H1 (cell line): Measurements from ENCODE around the gene BEST3. TPM values are rescaled to one million over a fixed set of nuclear protein-coding genes. Genes with fewer than 3 reads are reported as not detected.

Experiments
- CTCF ChIA-PET: fragments of 300-600 bp; sonication (Branson Sonifier 250); formaldehyde crosslinking; loops from one replicate; lab custom pipeline; 2021; ENCODE audit not compliant: partially characterized antibody; lab: Charles Lee
- POLR2A ChIA-PET: fragments of 300-600 bp; sonication (Branson Sonifier 250); formaldehyde crosslinking; loops from one replicate; lab custom pipeline; 2021; ENCODE audit warnings: inconsistent platforms; ENCODE audit not compliant: partially characterized antibody; lab: Charles Lee
- DNase-seq, 2 experiments: peaks; one replicate each; pipeline versions ENCODE4 v3.0.0 to v3.0.0-alpha.2; 2010 to 2022; ENCODE audit warnings: low spot score in 2 of 2, low read depth in 1 of 2, mixed read lengths in 1 of 2
- FAIRE-seq: peaks from 2 replicates; lab custom pipeline; 2011; peaks lifted over from hg19 to GRCh38; lab: Jason Lieb, UNC
- H2AFZ ChIP-seq: 2 replicates; pipeline ENCODE4 v1.8.1; 2012; ENCODE audit warnings: low read length, inconsistent platforms
- H2AK5ac ChIP-seq: 2 replicates; pipeline ENCODE4 v1.6.1; 2013; ENCODE audit warnings: low read depth, low read length
- H2BK120ac ChIP-seq: replicated peaks from 2 replicates; pipeline ENCODE3; 2013; ENCODE audit warnings: low read depth, low read length, inconsistent platforms
- H2BK12ac ChIP-seq: 2 replicates; pipeline ENCODE4 v1.6.1; 2013; ENCODE audit warnings: low read depth, low read length
- H2BK15ac ChIP-seq: 2 replicates; pipeline ENCODE4 v1.6.1; 2013; ENCODE audit warnings: low read length
- H2BK20ac ChIP-seq: 2 replicates; pipeline ENCODE4 v1.6.1; 2013; ENCODE audit warnings: low read length
- H2BK5ac ChIP-seq: 2 replicates; pipeline ENCODE4 v1.6.1; 2013; ENCODE audit warnings: low read depth, low read length
- H3K14ac ChIP-seq: 2 replicates; pipeline ENCODE4 v1.6.1; 2013; ENCODE audit warnings: inconsistent platforms; ENCODE audit not compliant: insufficient read length
- H3K18ac ChIP-seq: 2 replicates; pipeline ENCODE4 v1.6.1; 2013; ENCODE audit warnings: low read length; ENCODE audit errors: extremely low read depth
- H3K23ac ChIP-seq: 2 replicates; pipeline ENCODE4 v1.6.1; 2013; ENCODE audit warnings: inconsistent platforms; ENCODE audit not compliant: insufficient read length
- H3K23me2 ChIP-seq: 2 replicates; pipeline ENCODE4 v1.6.1; 2013; ENCODE audit warnings: low read depth, low read length
- H3K27ac ChIP-seq: 2 replicates; pipeline ENCODE4 v1.6.1; 2011; ENCODE audit warnings: low read depth, low read length, inconsistent platforms
- H3K27me3 ChIP-seq, 4 experiments: replicated peaks in 1 of 4; 1 replicate in 1 of 4; 2 replicates in 3 of 4; pipeline versions ENCODE4 v1.6.1 to v1.8.1; 2011 to 2013; ENCODE audit warnings: low read length in 3 of 4, mild to moderate bottlenecking in 3 of 4, inconsistent platforms in 2 of 4, mixed read lengths in 2 of 4, moderate library complexity in 1 of 4; ENCODE audit not compliant: control insufficient read depth in 3 of 4, insufficient read depth in 3 of 4; ENCODE audit errors: extremely low read depth in 1 of 4
- H3K36me3 ChIP-seq, 4 experiments: 2 replicates each; pipeline versions ENCODE4 v1.6.1 to v1.8.1; 2011 to 2013; ENCODE audit warnings: mild to moderate bottlenecking in 4 of 4, low read length in 3 of 4, moderate library complexity in 2 of 4, control low read depth in 1 of 4, inconsistent platforms in 1 of 4; ENCODE audit not compliant: insufficient read depth in 4 of 4, control insufficient read depth in 2 of 4
- H3K4ac ChIP-seq: replicated peaks from 2 replicates; pipeline ENCODE3; 2013; ENCODE audit warnings: low read length, low read depth, mixed read lengths, inconsistent platforms; ENCODE audit not compliant: insufficient read length
- H3K4me1 ChIP-seq, 4 experiments: replicated peaks in 1 of 4; 1 replicate in 1 of 4; 2 replicates in 3 of 4; pipeline versions ENCODE4 v1.6.1 to v1.8.1; 2011 to 2013; ENCODE audit warnings: low read length in 3 of 4, inconsistent platforms in 2 of 4, mixed read lengths in 1 of 4; ENCODE audit not compliant: insufficient read depth in 4 of 4, control insufficient read depth in 3 of 4
- H3K4me2 ChIP-seq, 2 experiments: 2 replicates each; pipeline versions ENCODE4 v1.6.1 to v1.8.1; 2011 to 2013; ENCODE audit warnings: low read depth in 2 of 2, low read length in 2 of 2, control low read depth in 1 of 2, inconsistent platforms in 1 of 2, mild to moderate bottlenecking in 1 of 2; ENCODE audit not compliant: insufficient read depth in 1 of 2
- H3K4me3 ChIP-seq, 4 experiments: fragments of 200-600, 300-600 bp in 1 of 4; sonication (generic), shearing (Covaris generic), sonication (Bioruptor Twin) in 1 of 4; 2 replicates each; pipeline versions ENCODE4 v1.5.1 to v1.8.1; 2011 to 2016; ENCODE audit warnings: low read length in 4 of 4, low read depth in 3 of 4, control low read depth in 2 of 4, inconsistent platforms in 2 of 4, mild to moderate bottlenecking in 2 of 4, mixed read lengths in 1 of 4, moderate library complexity in 1 of 4; ENCODE audit not compliant: insufficient read depth in 2 of 4; ENCODE audit errors: extremely low read depth in 1 of 4
- H3K56ac ChIP-seq: replicated peaks from 2 replicates; pipeline ENCODE3; 2013; ENCODE audit warnings: low read depth, mild to moderate bottlenecking, mixed read lengths, low read length, inconsistent platforms; ENCODE audit not compliant: insufficient read length
- H3K79me1 ChIP-seq: 2 replicates; pipeline ENCODE4 v1.6.1; 2013; ENCODE audit warnings: low read depth, low read length, control low read depth
- H3K79me2 ChIP-seq, 2 experiments: 2 replicates each; pipeline versions ENCODE4 v1.6.1 to v1.8.1; 2012 to 2013; ENCODE audit warnings: low read length in 2 of 2, mild to moderate bottlenecking in 2 of 2, inconsistent platforms in 1 of 2; ENCODE audit not compliant: insufficient read depth in 2 of 2, control insufficient read depth in 1 of 2
- H3K9ac ChIP-seq, 4 experiments: replicated peaks in 1 of 4; 1 replicate in 1 of 4; 2 replicates in 3 of 4; pipeline versions ENCODE4 v1.6.1 to v1.8.1; 2011 to 2013; ENCODE audit warnings: low read depth in 3 of 4, low read length in 3 of 4, control low read depth in 2 of 4, mild to moderate bottlenecking in 2 of 4, moderate library complexity in 2 of 4, inconsistent platforms in 1 of 4; ENCODE audit errors: extremely low read depth in 1 of 4
- H3K9me3 ChIP-seq, 2 experiments: 2 replicates each; pipeline versions ENCODE4 v1.6.1 to v1.8.1; 2012 to 2013; ENCODE audit warnings: mild to moderate bottlenecking in 2 of 2, moderate library complexity in 2 of 2, control low read depth in 1 of 2, inconsistent platforms in 1 of 2, low read depth in 1 of 2, low read length in 1 of 2, mixed read lengths in 1 of 2; ENCODE audit not compliant: insufficient read depth in 2 of 2
- H4K20me1 ChIP-seq, 2 experiments: replicated peaks in 1 of 2; 2 replicates each; pipeline versions ENCODE3 to v1.8.1; 2011 to 2013; ENCODE audit warnings: inconsistent platforms in 2 of 2, low read length in 2 of 2, mild to moderate bottlenecking in 1 of 2; ENCODE audit not compliant: insufficient read depth in 2 of 2, control insufficient read depth in 1 of 2
- H4K5ac ChIP-seq: 2 replicates; pipeline ENCODE4 v1.6.1; 2013; ENCODE audit warnings: low read length, low read depth, mixed read lengths, inconsistent platforms; ENCODE audit not compliant: insufficient read length
- H4K8ac ChIP-seq: 2 replicates; pipeline ENCODE4 v1.8.0; 2013; ENCODE audit warnings: mild to moderate bottlenecking, moderate library complexity, low read length, inconsistent platforms; ENCODE audit not compliant: insufficient read depth; ENCODE audit errors: extremely low read depth
- H4K91ac ChIP-seq: replicated peaks from 2 replicates; pipeline ENCODE3; 2013; ENCODE audit warnings: low read length, mixed read lengths, inconsistent platforms; ENCODE audit not compliant: insufficient read length
- CEBPB ChIP-seq: IDR thresholded peaks from 2 replicates; pipeline ENCODE4 v1.6.1; 2012; ENCODE audit warnings: low read depth, low read length
- CHD2 ChIP-seq: IDR thresholded peaks from 2 replicates; pipeline ENCODE4 v1.6.1; 2012; ENCODE audit warnings: low read length, improper control_type of control experiment
- FOSL1 ChIP-seq: IDR thresholded peaks from 2 replicates; pipeline ENCODE4 v1.6.1; 2011; ENCODE audit warnings: mild to moderate bottlenecking, low read depth, low read length, moderate library complexity; ENCODE audit not compliant: insufficient read depth
- GTF2F1 ChIP-seq: IDR thresholded peaks from 2 replicates; pipeline ENCODE4 v1.6.1; 2012; ENCODE audit warnings: low read depth, low read length, improper control_type of control experiment, borderline replicate concordance
- RBBP5 ChIP-seq: IDR thresholded peaks from 2 replicates; pipeline ENCODE4 v1.7.1; 2012; ENCODE audit warnings: low read depth, mild to moderate bottlenecking, inconsistent platforms, low read length, moderate library complexity, borderline replicate concordance
- RXRA ChIP-seq: IDR thresholded peaks from 2 replicates; pipeline ENCODE4 v1.6.1; 2011; ENCODE audit warnings: low read depth, mild to moderate bottlenecking, low read length, moderate library complexity; ENCODE audit not compliant: insufficient read depth
- SIRT6 ChIP-seq: IDR thresholded peaks from one replicate; pipeline ENCODE4 v1.7.1; 2012; ENCODE audit warnings: low read length, inconsistent platforms
- WGBS, 2 experiments: shearing (Covaris generic) in 1 of 2; methylation state at CpG; one replicate each; pipeline versions ENCODE4 v1.1.6 to v1.1.7; 2013 to 2015; ENCODE audit warnings: low lambda C conversion rate in 2 of 2, mixed read lengths in 2 of 2, inconsistent platforms in 1 of 2, low coverage in 1 of 2, missing lambda C conversion rate in 1 of 2; ENCODE audit not compliant: insufficient replicate concordance in 2 of 2, insufficient coverage in 1 of 2, insufficient read length in 1 of 2; ENCODE audit errors: extremely low coverage in 1 of 2, missing lambda C conversion rate in 1 of 2; 5-methylcytosine and 5-hydroxymethylcytosine counted together
- polyA plus RNA-seq, 7 experiments: library from polyadenylated mRNA; depleted of rRNA in 3 of 7; stranded (reverse) in 5 of 7; unstranded in 2 of 7; fragments of >200 nt in 5 of 7; fragments of 200-250 nt in 2 of 7; gene quantifications; 1 replicate in 5 of 7; 2 replicates in 1 of 7; 4 replicates in 1 of 7; pipeline versions ENCODE4 v1.2.1 to v1.2.3, GENCODE V29; 2011 to 2013; ENCODE audit warnings: missing spikeins in 2 of 7, mixed read lengths in 2 of 7
- total RNA-seq: library from RNA; stranded (reverse); fragmentation: NEBNext Ultra II Directional; extraction: Animal tissue kit (Norgen Biotek cat#: 25700); gene quantifications from 2 replicates; pipeline ENCODE4 v1.2.1, GENCODE V29; 2021
- TF ChIP-seq, protein P1 (sequence below), 3 experiments: IDR thresholded peaks; 1 replicate in 2 of 3; 2 replicates in 1 of 3; pipeline versions ENCODE4 v1.5.1 to v1.6.1; 2011; ENCODE audit warnings: low read length in 3 of 3, mild to moderate bottlenecking in 3 of 3, inconsistent platforms in 2 of 3, low read depth in 1 of 3, moderate library complexity in 1 of 3; ENCODE audit not compliant: insufficient read depth in 1 of 3; ENCODE audit errors: control extremely low read depth in 1 of 3

Gene BEST3
- total and polyA plus RNA-seq, 2 of the 8 experiments (the other 6 are each of a cell fraction or from before 2014, with no cell fraction given), result 0.17 TPM; not detected in 1

DNA sequence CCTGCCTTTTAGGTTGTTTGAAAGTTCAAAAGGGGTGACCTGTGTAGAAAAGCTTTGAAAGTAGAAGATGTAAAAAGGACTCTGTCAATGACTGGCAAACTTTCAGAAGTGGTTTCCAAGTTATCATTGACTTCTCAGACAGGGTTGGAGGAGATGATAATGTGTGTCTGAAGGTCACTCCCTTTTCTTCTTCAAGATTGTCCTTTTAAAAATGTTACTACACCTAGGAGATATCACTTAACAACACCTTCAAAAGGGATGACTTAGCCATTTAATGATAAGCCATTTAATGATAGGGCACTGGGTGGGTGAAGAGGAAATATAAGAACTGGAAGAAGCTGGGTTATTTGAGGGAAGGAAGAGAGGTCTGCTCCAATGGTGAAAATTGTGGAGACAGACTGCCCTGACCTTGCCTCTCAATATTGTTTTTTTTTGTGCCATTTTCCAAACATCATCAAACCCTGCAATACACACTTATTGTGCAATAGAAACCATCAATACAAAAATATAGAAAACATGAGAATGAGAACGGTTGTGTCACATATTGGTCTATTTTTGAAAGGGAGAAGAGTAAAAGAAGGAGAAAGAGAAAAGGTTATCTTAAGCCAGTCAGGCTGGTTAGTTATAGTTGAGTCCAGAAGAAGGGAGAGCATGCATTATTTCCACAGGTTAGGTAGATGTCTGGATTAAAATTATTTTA is 38.8 kb downstream of the BEST3 start:
- Histone ChIP-seq H3K36me3 (no peaks in the 10 kb centered on the region), H3K4ac (no peak overlapping the region), H4K20me1 (no peaks in the 10 kb centered on the region), H3K14ac (no peak overlapping the region), H3K4me2 (no peak overlapping the region), H4K91ac (no peak overlapping the region), H3K23ac (no peak overlapping the region), H3K18ac (no peak overlapping the region), H3K27me3 (no peaks in the 10 kb centered on the region; a peak in 1 of 7 replicates), H4K5ac (no peak overlapping the region), H2AFZ (no peak overlapping the region), H3K27ac (no peak overlapping the region), H3K9ac (no peak overlapping the region), H3K4me1 (no peaks in the 10 kb centered on the region), H3K56ac (no peak overlapping the region), H2BK15ac (no peak overlapping the region), H3K9me3 (no peaks in the 10 kb centered on the region), H3K23me2 (no peaks in the 10 kb centered on the region), H3K79me2 (no peaks in the 10 kb centered on the region), H4K8ac (no peak overlapping the region), H2BK5ac (no peak overlapping the region), H2AK5ac (no peak overlapping the region), H3K4me3 (no peak overlapping the region), H3K79me1 (no peaks in the 10 kb centered on the region), H2BK20ac (no peak overlapping the region), H2BK12ac (no peak overlapping the region), H2BK120ac (no peak overlapping the region)
- FAIRE-seq, result no peak
- no peak for DNase-seq
- TF ChIP-seq CEBPB (no peak), RBBP5 (no peak), GTF2F1 (no peak), SIRT6 (no peak), FOSL1 (no peak), RXRA (no peak), CHD2 (no peak)
- TF ChIP-seq, protein P1, sequence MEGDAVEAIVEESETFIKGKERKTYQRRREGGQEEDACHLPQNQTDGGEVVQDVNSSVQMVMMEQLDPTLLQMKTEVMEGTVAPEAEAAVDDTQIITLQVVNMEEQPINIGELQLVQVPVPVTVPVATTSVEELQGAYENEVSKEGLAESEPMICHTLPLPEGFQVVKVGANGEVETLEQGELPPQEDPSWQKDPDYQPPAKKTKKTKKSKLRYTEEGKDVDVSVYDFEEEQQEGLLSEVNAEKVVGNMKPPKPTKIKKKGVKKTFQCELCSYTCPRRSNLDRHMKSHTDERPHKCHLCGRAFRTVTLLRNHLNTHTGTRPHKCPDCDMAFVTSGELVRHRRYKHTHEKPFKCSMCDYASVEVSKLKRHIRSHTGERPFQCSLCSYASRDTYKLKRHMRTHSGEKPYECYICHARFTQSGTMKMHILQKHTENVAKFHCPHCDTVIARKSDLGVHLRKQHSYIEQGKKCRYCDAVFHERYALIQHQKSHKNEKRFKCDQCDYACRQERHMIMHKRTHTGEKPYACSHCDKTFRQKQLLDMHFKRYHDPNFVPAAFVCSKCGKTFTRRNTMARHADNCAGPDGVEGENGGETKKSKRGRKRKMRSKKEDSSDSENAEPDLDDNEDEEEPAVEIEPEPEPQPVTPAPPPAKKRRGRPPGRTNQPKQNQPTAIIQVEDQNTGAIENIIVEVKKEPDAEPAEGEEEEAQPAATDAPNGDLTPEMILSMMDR (IDR thresholded peaks at IDR 0.05; ENCODE audit: control extremely low read depth in 1 of 3, insufficient read depth in 1 of 3, low read depth in 1 of 3, low read length in 3 of 3), result no peak
- ChIA-PET POLR2A (interaction anchor here (0.7 to 1.3 kb wide), 2 partner anchors 8 to 9 kb away, joined by 3 read pairs; no protein-coding TSS in a partner anchor), CTCF (interaction anchor here (0.5 to 1.4 kb wide), 4 partner anchors 14 to 173 kb away, joined by 3 to 4 read pairs (median 3); no protein-coding TSS in a partner anchor)
- 78% methylated on average over 1 of the region's 1 CpG; no CpG with 5 or more reads in 1 of the 2 experiments for WGBS, 2 experiments
